Muscle layer of duodenum (tissue), 2 donors: ENCODE results near the gene OR7C2.
"Not testable (repeated sequence)": the region's sequence is repeated elsewhere in the genome, so short reads cannot be mapped to it uniquely, and the experiment has no call there.

Experiments used
- H3K27ac ChIP-seq: one replicate; pipeline ENCODE4 v1.7.0; 2013; ENCODE audit warnings: mild to moderate bottlenecking, low read length
- H3K27me3 ChIP-seq: one replicate; pipeline ENCODE4 v1.7.0; 2013; ENCODE audit warnings: low read depth, mild to moderate bottlenecking, control low read depth, low read length
- H3K36me3 ChIP-seq, 2 donors: one replicate each; pipeline ENCODE4 v1.7.0; 2013; ENCODE audit warnings: low read length in 2 of 2, control low read depth in 1 of 2, mild to moderate bottlenecking in 1 of 2; ENCODE audit not compliant: insufficient read depth in 2 of 2, control insufficient read depth in 1 of 2
- H3K4me1 ChIP-seq, 2 donors: one replicate each; pipeline ENCODE4 v1.7.0; 2013; ENCODE audit warnings: low read length in 2 of 2, mild to moderate bottlenecking in 2 of 2, control low read depth in 1 of 2, moderate library complexity in 1 of 2; ENCODE audit not compliant: insufficient read depth in 2 of 2, control insufficient read depth in 1 of 2
- H3K4me3 ChIP-seq, 2 donors: one replicate each; pipeline ENCODE4 v1.7.0; 2013; ENCODE audit warnings: low read length in 2 of 2, low read depth in 1 of 2, mild to moderate bottlenecking in 1 of 2
- H3K9me3 ChIP-seq, 2 donors: one replicate each; pipeline ENCODE4 v1.7.0; 2013; ENCODE audit warnings: low read length in 2 of 2, control low read depth in 1 of 2, mild to moderate bottlenecking in 1 of 2; ENCODE audit not compliant: control insufficient read depth in 1 of 2
- donor health status: healthy.

Gene OR7C2

DNA sequence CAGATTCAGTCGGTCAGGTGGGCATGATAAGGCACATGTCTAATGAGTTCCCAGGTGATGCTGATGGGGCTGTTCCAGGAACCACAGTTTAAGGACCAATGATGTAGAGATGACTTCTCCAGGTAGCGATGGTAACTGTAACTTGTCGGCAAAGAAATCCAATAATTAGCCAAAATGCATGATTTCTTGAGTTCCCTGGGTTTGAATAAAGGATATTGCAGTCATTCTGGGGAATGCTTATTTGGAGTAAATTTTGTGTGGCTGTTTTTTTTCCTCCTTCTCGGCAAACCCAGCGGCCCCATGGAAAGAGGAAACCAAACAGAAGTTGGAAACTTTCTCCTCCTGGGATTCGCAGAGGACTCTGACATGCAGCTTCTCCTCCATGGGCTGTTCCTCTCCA lies at the start of gene OR7C2:
OR7C2 (plus strand) TSS at position 301 of the 400 bp plus-strand sequence; CDS start at position 301, 0 bp downstream.
- H3K4me3 ChIP-seq = no peak within 1 kb of the TSS
- no peak within 1 kb of the TSS for H3K27ac ChIP-seq
- no peaks in the 10 kb centered on the region for H3K4me1 ChIP-seq
- H3K36me3 ChIP-seq = no peaks in the 10 kb centered on the region
- no peaks in the 10 kb centered on the region for H3K27me3 ChIP-seq
- H3K9me3 ChIP-seq = no peaks in the 10 kb centered on the region

DNA sequence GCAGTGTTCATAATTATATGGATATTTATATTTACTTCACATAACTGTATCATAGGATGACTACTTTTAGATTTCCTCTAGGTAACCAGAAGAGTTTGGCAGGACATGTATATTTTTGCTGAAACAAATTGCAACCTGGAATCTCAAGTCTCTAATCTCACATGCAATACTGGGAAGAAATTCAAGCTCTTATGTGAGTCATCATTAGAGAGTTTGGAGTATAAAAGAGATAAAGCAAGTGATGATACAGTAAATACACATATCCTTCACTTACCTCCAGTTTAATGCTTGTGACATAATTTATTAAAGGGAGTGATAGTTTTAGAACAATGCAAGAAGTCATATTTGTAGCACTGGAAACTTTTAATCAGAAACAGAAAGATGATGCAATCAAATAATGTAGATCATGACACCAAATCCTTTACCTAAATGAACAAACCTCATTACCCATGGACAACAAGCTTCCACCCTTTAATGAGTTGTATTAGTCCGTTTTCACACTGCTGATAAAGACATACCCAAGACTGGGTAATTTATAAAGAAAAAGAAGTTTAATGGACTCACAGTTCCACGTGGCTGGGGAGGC lies 39.5 kb upstream of the OR7C2 start:
- H3K9me3 ChIP-seq = no peaks in the 10 kb centered on the region
- no peak overlapping the region for H3K4me3 ChIP-seq
- no peaks in the 10 kb centered on the region for H3K27me3 ChIP-seq
- no peak overlapping the region for H3K27ac ChIP-seq
- no peaks in the 10 kb centered on the region for H3K4me1 ChIP-seq
- H3K36me3 ChIP-seq = no peaks in the 10 kb centered on the region

DNA sequence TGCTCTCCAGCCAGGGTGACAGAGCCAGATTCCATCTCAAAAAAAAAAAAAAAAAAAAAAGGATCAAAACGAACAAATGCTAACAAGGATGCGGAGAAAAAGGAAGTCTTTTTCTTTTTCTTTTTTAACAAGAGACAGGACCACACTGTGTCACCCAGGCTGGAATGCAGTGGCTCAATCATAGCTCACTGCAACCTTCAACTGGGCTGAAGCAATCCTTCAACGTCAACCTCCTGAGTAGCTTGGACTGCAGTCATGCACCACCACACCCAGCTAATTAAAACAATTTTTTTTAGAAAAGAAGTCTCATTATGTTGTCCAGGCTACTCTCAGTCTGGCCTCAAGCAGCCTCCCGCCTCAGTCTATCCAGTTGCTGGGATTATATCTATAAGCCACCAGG lies 34.6 kb upstream of the OR7C2 start:
- no peak overlapping the region for H3K4me3 ChIP-seq
- no peak overlapping the region for H3K27ac ChIP-seq
- H3K4me1 ChIP-seq = no peaks in the 10 kb centered on the region
- H3K27me3 ChIP-seq = no peaks in the 10 kb centered on the region
- H3K9me3 ChIP-seq = no peaks in the 10 kb centered on the region
- H3K36me3 ChIP-seq = no peaks in the 10 kb centered on the region

DNA sequence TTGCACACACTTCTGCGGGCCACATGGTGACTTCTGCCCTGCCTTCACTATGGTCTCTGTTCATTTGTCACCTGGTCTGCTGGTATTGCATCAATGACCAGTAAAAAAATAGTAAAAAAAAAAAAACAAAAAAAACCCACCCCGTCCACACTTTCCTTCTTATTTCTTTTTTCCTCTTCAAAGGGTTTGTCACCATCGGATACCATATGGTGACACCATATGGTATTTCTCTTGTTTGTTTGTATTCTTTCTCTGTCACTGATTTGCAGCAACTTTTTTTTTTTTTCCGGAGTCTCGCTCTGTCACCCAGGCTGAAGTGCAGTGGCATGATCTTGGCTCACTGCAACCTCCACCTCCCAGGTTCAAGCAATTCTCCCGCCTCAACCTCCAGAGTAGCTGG lies 26.2 kb upstream of the OR7C2 start:
- H3K9me3 ChIP-seq = no peaks in the 10 kb centered on the region
- H3K4me1 ChIP-seq = no peaks in the 10 kb centered on the region
- no peaks in the 10 kb centered on the region for H3K27me3 ChIP-seq
- H3K27ac ChIP-seq = no peak overlapping the region
- no peaks in the 10 kb centered on the region for H3K36me3 ChIP-seq
- no peak overlapping the region for H3K4me3 ChIP-seq

DNA sequence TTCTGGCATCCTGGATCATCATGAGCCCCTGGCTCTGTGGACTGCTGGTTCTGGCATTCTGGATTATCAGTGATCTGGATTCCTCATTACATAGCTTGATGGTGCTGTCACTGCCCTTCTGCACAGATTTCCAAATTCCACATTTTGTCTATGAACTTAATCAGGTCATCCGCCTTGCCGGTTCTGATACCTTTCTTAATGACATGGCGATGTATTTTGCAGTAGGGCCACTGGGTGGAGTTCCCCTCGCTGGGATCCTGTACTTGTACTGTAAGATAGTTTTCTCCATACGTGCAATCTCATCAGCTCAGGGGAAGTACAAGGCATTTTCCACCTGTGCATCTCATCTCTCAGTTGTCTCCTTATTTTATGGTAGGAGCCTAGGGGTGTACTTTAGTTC lies 24.4 kb upstream of the OR7C2 start:
- no peaks in the 10 kb centered on the region for H3K27me3 ChIP-seq
- no peak overlapping the region for H3K4me3 ChIP-seq
- H3K4me1 ChIP-seq = no peaks in the 10 kb centered on the region
- H3K27ac ChIP-seq = no peak overlapping the region
- H3K9me3 ChIP-seq = no peaks in the 10 kb centered on the region
- H3K36me3 ChIP-seq = no peaks in the 10 kb centered on the region

DNA sequence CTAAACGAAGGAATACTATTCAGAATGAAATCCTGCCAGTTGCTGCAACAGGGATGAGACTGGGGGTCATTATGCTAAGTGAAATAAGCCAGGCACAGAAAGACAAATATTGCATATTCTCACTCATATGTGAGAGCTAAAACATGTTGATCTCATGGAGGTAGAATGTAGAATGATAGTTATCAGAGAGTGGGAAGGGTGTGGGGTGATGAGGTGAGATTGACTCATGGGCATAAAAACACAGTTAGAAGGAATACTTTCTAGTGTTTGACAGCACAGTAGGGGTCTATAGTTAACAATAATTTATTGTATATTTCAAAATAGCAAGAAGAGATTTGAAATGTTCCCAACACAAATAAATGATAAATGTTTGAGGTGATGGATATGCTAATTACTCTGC lies 7.8 kb upstream of the OR7C2 start:
- Histone ChIP-seq H3K27ac (no peak overlapping the region), H3K27me3 (no peaks in the 10 kb centered on the region), H3K4me1 (no peaks in the 10 kb centered on the region)

DNA sequence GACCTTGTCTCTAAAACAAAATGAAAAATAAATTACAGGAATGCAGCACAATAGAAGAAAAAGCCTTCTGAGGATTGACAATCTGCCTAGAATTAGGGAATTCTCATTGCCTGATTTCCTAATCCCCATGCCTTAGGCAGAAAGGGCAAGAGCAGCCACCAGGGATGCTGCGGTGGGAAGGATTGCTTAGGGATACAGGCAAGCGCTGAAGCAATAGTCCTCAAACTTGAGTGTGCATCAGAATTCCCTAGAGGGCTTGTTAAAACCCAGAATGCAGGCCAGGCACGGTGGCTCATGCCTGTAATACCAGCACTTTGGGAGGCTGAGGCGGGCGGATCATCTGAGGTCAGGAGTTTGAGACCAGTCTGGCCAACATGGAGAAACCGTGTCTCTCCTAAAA lies 1.0 kb upstream of the OR7C2 start:
- Histone ChIP-seq H3K36me3 (no peaks in the 10 kb centered on the region), H3K9me3 (no peaks in the 10 kb centered on the region), H3K4me1 (no peaks in the 10 kb centered on the region), H3K27me3 (no peaks in the 10 kb centered on the region), H3K4me3 (no peak overlapping the region), H3K27ac (no peak overlapping the region)

More for the DNA sequence above, 7.8 kb upstream of the OR7C2 start:
- no peak overlapping the region for H3K4me3 ChIP-seq
- H3K9me3 ChIP-seq = peaks cover 0 to 3% of the 10 kb centered on the region in 2 donors
- no peaks in the 10 kb centered on the region for H3K36me3 ChIP-seq

DNA sequence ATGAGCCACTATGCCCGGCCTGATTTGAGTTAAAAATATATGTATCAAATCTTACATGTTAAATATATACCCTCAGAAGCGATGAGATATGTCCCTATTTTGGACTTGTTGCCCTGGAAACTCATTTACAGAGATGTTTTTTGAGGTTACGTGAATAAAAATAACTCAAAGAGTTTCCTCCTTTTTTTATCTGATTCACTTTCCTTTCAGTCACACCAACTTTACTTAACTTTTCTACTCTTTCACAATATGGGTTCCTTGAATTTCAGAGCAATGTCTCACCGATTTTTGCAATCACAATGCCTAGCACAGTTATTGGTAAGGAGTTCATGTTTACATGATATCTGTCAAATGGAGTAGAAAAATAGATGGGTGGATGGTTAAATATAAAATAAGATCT lies 2.3 kb downstream of the OR7C2 start:
- Histone ChIP-seq H3K4me1 (no peaks in the 10 kb centered on the region), H3K9me3 (no peaks in the 10 kb centered on the region), H3K4me3 (no peak overlapping the region), H3K36me3 (no peaks in the 10 kb centered on the region), H3K27me3 (no peaks in the 10 kb centered on the region), H3K27ac (no peak overlapping the region)

DNA sequence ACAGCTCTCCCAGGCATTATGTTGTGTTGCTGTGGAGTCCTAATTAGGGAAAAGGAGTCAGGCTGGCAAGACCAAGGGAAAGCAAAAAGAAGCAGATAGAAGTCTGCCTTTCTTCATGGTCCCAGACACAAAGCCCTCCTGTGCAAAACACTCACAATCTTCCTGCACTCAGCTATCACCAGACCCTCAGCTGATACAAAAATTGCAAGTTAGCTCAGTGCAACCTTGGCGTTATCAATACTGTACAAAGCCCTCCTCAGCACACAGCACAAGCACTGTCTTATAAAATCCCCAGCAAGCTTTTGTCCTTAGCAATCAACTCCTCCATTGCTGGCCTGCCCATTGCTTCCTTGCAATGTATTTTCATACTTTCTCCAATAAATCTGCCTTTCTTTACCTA lies 3.2 kb downstream of the OR7C2 start:
- Histone ChIP-seq H3K36me3 (no peaks in the 10 kb centered on the region), H3K27ac (no peak overlapping the region), H3K4me3 (no peak overlapping the region), H3K9me3 (no peaks in the 10 kb centered on the region), H3K27me3 (no peaks in the 10 kb centered on the region), H3K4me1 (no peaks in the 10 kb centered on the region)

DNA sequence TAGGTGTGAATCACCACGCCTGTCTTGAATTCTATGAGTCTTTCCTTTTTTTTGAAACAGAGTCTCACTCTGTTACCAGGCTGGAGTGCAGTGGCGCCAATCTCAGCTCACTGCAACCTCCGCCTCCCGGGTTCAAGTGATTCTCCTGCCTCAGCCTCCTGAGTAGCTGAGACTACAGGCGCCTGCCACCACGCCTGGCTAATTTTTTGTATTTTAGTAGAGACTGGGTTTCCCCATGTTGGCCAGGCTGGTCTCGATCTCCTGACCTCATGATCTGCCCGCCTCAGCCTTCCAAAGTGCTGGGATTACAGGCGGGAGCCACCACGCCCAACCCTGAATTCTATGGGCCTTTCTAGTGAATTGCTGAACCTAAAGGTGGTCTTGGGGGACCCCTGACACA lies 8.1 kb downstream of the OR7C2 start:
- not testable (repeated sequence) for H3K4me3 ChIP-seq, H3K4me1 ChIP-seq, H3K27me3 ChIP-seq, H3K36me3 ChIP-seq, H3K27ac ChIP-seq, H3K9me3 ChIP-seq

DNA sequence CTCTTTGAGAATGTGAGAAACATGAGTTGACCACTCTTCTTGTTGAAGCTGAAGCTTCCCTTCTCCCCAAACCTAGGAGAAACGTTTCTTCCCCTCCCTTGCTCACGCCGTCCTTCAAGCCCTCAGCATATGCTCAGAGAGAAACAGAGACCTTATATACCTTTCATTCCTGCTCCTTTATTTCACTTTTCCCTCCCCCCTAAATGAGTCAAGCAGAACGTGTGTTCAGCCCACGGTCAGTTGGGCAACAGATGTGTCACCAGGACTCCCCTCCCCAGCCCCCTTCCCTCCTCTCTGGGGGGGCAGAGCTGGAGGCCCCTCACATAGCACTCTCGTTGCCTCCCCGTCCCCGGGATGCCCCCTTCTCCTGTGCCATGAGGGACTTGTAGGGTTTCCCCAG lies 8.6 kb downstream of the OR7C2 start:
- no peaks in the 10 kb centered on the region for H3K27me3 ChIP-seq
- H3K27ac ChIP-seq = no peak overlapping the region
- no peak overlapping the region for H3K4me3 ChIP-seq
- no peaks in the 10 kb centered on the region for H3K4me1 ChIP-seq
- H3K36me3 ChIP-seq = no peaks in the 10 kb centered on the region
- no peaks in the 10 kb centered on the region for H3K9me3 ChIP-seq

DNA sequence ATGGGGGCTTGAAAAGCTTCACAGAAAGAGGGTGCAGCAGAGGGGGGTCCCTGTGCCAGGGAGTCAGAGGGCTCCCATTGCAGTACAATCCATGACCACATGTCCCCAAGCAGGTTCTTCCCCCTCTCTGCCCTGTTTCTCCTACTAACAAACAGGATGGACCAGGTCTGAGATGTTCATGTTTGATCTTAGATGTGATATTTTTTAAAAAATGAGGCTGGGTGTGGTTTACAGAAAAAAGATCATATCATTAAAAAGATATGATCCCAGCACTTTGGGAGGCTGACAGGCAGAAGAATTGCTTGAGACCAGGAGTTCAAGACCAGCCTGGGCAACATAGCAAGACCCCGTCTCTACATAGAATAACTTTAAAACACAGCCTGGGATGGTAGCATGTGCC lies 9.1 kb downstream of the OR7C2 start:
- Histone ChIP-seq H3K36me3 (no peaks in the 10 kb centered on the region), H3K27me3 (no peaks in the 10 kb centered on the region), H3K4me3 (no peak overlapping the region), H3K4me1 (no peaks in the 10 kb centered on the region), H3K27ac (no peak overlapping the region), H3K9me3 (no peaks in the 10 kb centered on the region)
